HEK293T (cell line): ENCODE data around the gene SPRR2D.
"Not testable (repeated sequence)": the region's sequence is repeated elsewhere in the genome, so short reads cannot be mapped to it uniquely, and the experiment has no call there.

Experiments
- ARNT ChIP-seq: fragments of 450-650 bp; IDR thresholded peaks from 2 replicates; pipeline ENCODE4 v1.6.1; 2017; ENCODE audit warnings: mild to moderate bottlenecking
- BHLHE40 ChIP-seq: fragments of 450-650 bp; IDR thresholded peaks from 2 replicates; pipeline ENCODE4 v1.6.1; 2016; ENCODE audit warnings: mild to moderate bottlenecking, moderate library complexity, borderline replicate concordance
- FOXK2 ChIP-seq: fragments of 450-650 bp; IDR thresholded peaks from 2 replicates; pipeline ENCODE4 v1.6.1; 2016; ENCODE audit warnings: mild to moderate bottlenecking
- TARDBP ChIP-seq: fragments of 450-650 bp; IDR thresholded peaks from 2 replicates; pipeline ENCODE4 v1.6.1; 2016
- TF ChIP-seq, protein P1 (sequence below): fragments of 450-650 bp; IDR thresholded peaks from 2 replicates; pipeline ENCODE4 v1.6.1; 2016

DNA sequence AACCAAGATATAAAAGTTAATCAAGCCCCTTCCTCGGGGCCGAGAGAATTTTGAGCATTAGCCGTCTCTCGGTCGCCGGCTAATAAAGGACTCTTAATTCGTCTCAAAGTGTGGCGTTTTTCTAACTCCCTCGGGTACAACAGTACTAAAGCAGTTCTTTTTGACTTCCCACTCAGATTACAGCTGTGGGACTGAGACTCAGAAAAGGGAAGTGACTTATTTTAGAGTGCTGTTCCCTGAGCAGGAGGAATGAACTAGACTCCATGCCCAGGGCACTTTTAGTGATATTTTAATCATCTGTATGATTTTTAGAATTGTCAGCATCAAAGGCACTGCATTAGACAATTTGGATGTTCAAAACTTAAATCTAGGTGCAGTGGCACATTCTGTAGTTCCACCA, 18.6 kb downstream of the SPRR2D start:
- TF ChIP-seq ARNT, FOXK2, TARDBP, BHLHE40: not testable (repeated sequence)
- TF ChIP-seq, protein P1, sequence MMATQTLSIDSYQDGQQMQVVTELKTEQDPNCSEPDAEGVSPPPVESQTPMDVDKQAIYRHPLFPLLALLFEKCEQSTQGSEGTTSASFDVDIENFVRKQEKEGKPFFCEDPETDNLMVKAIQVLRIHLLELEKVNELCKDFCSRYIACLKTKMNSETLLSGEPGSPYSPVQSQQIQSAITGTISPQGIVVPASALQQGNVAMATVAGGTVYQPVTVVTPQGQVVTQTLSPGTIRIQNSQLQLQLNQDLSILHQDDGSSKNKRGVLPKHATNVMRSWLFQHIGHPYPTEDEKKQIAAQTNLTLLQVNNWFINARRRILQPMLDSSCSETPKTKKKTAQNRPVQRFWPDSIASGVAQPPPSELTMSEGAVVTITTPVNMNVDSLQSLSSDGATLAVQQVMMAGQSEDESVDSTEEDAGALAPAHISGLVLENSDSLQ: not testable (repeated sequence)
